HG03139 (cell line): ENCODE measurements around the gene PDZRN3.

Experiments used
- ATAC-seq: cut with Tn5 transposase; IDR thresholded peaks from one replicate; pipeline ENCODE4 v1.9.1; 2021; ENCODE audit not compliant: unreplicated experiment

Gene PDZRN3

GRCh38 chr3:73624821-73625665, at the start of gene PDZRN3:
Gene PDZRN3, minus strand, starts transcription at chr3:73624941.
- no peak for ATAC-seq

GRCh38 chr3:73674280-73674679, 49.5 kb upstream of the PDZRN3 start:
- no peak for ATAC-seq

- ATAC-seq = no peak
Observed at GRCh38 chr3:73669260-73669659, 44.5 kb upstream of the PDZRN3 start.

GRCh38 chr3:73668391-73668790, 43.6 kb upstream of the PDZRN3 start:
- no peak for ATAC-seq

- ATAC-seq = no peak
Observed at GRCh38 chr3:73667889-73668288, 43.1 kb upstream of the PDZRN3 start.

GRCh38 chr3:73665286-73665685, 40.5 kb upstream of the PDZRN3 start:
- no peak for ATAC-seq

GRCh38 chr3:73664389-73664788, 39.6 kb upstream of the PDZRN3 start:
- no peak for ATAC-seq

- ATAC-seq = no peak
Observed at GRCh38 chr3:73663495-73663894, 38.8 kb upstream of the PDZRN3 start.

- no peak for ATAC-seq
Observed at GRCh38 chr3:73661265-73661664, 36.5 kb upstream of the PDZRN3 start.

- ATAC-seq = no peak
Observed at GRCh38 chr3:73658227-73658626, 33.5 kb upstream of the PDZRN3 start.

GRCh38 chr3:73657186-73657585, 32.4 kb upstream of the PDZRN3 start:
- no peak for ATAC-seq

GRCh38 chr3:73656241-73656890, 31.6 kb upstream of the PDZRN3 start:
- ATAC-seq = no peak

- no peak for ATAC-seq
Observed at GRCh38 chr3:73655197-73655596, 30.5 kb upstream of the PDZRN3 start.

GRCh38 chr3:73653877-73654276, 29.1 kb upstream of the PDZRN3 start:
- no peak for ATAC-seq

- no peak for ATAC-seq
Observed at GRCh38 chr3:73653351-73653750, 28.6 kb upstream of the PDZRN3 start.

GRCh38 chr3:73652896-73653295, 28.2 kb upstream of the PDZRN3 start:
- no peak for ATAC-seq

- no peak for ATAC-seq
Observed at GRCh38 chr3:73637042-73637441, 12.3 kb upstream of the PDZRN3 start.

- ATAC-seq = no peak
Observed at GRCh38 chr3:73635254-73635653, 10.5 kb upstream of the PDZRN3 start.

GRCh38 chr3:73633916-73634344, 9.2 kb upstream of the PDZRN3 start:
- ATAC-seq = no peak

- no peak for ATAC-seq
Observed at GRCh38 chr3:73633453-73633852, 8.7 kb upstream of the PDZRN3 start.

GRCh38 chr3:73626106-73626505, 1.4 kb upstream of the PDZRN3 start:
- ATAC-seq = no peak

- no peak for ATAC-seq
Observed at GRCh38 chr3:73624017-73624820, 522 bp downstream of the PDZRN3 start.
